Neural progenitor cell (in vitro differentiated cells): ENCODE results near the gene MYH9. TPM values are rescaled to one million over a fixed set of nuclear protein-coding genes. Genes with fewer than 3 reads are reported as not detected.

Source experiments
- DNase-seq: peaks from one replicate; pipeline ENCODE4 v3.0.0-alpha.2; 2016; ENCODE audit warnings: low spot score
- H2AFZ ChIP-seq: fragments of 200-600 bp; sonication (generic); replicated peaks from 2 replicates; pipeline ENCODE4 v1.6.1; 2016; ENCODE audit warnings: antibody characterized with exemption
- H3F3A ChIP-seq: fragments of 200-600 bp; sonication (generic); 2 replicates; pipeline ENCODE4 v1.6.1; 2016; ENCODE audit warnings: antibody characterized with exemption, low read depth
- H3K27ac ChIP-seq: fragments of 200-600 bp; sonication (generic); 2 replicates; pipeline ENCODE4 v1.5.1; 2016; ENCODE audit warnings: mild to moderate bottlenecking
- H3K27me3 ChIP-seq: fragments of 200-600 bp; sonication (generic); 2 replicates; pipeline ENCODE4 v1.6.1; 2016; ENCODE audit warnings: mild to moderate bottlenecking, moderate library complexity
- H3K36me3 ChIP-seq: fragments of 200-600 bp; sonication (generic); 2 replicates; pipeline ENCODE4 v1.5.1; 2016
- H3K4me1 ChIP-seq: fragments of 200-600 bp; sonication (generic); 2 replicates; pipeline ENCODE4 v1.6.1; 2016; ENCODE audit warnings: mixed run types
- H3K4me2 ChIP-seq: fragments of 200-600 bp; sonication (generic); 2 replicates; pipeline ENCODE4 v1.6.1; 2016
- H3K4me3 ChIP-seq: fragments of 200-600 bp; sonication (generic); 2 replicates; pipeline ENCODE4 v1.5.1; 2016
- H3K79me2 ChIP-seq: fragments of 200-600 bp; sonication (generic); 2 replicates; pipeline ENCODE4 v1.6.1; 2016; ENCODE audit warnings: low read depth
- H3K9ac ChIP-seq: fragments of 200-600 bp; sonication (generic); 2 replicates; pipeline ENCODE4 v1.6.1; 2016
- H3K9me3 ChIP-seq: fragments of 200-600 bp; sonication (generic); 2 replicates; pipeline ENCODE4 v1.5.1; 2016; ENCODE audit warnings: low read depth
- H4K20me1 ChIP-seq: fragments of 200-600 bp; sonication (generic); 2 replicates; pipeline ENCODE4 v1.6.1; 2016; ENCODE audit warnings: low read depth
- H3K27ac Mint-ChIP-seq: 3 replicates; pipeline ENCODE4 v1.8.0; 2021; ENCODE audit warnings: mixed read lengths
- H3K27me3 Mint-ChIP-seq: 2 replicates; pipeline ENCODE4 v1.8.0; 2022; ENCODE audit warnings: low read depth, mild to moderate bottlenecking, inconsistent platforms, moderate library complexity, mixed read lengths; ENCODE audit not compliant: insufficient read depth
- H3K36me3 Mint-ChIP-seq: 3 replicates; pipeline ENCODE4 v1.8.0; 2021; ENCODE audit warnings: mixed read lengths
- H3K4me1 Mint-ChIP-seq: 3 replicates; pipeline ENCODE4 v1.8.0; 2021; ENCODE audit warnings: mixed read lengths
- H3K4me3 Mint-ChIP-seq: 3 replicates; pipeline ENCODE4 v1.8.0; 2021; ENCODE audit warnings: mild to moderate bottlenecking, moderate library complexity, mixed read lengths
- H3K9me3 Mint-ChIP-seq: 3 replicates; pipeline ENCODE4 v1.8.0; 2020; ENCODE audit warnings: mixed read lengths
- EZH2 ChIP-seq: fragments of 200-600 bp; sonication (generic); IDR thresholded peaks from 2 replicates; pipeline ENCODE4 v1.6.1; 2017; ENCODE audit warnings: antibody characterized with exemption, mild to moderate bottlenecking, moderate library complexity
- EZH2phosphoT487 ChIP-seq: fragments of 200-600 bp; sonication (generic); IDR thresholded peaks from 2 replicates; pipeline ENCODE4 v1.6.1; 2017; ENCODE audit warnings: antibody characterized with exemption
- total RNA-seq: library from RNA; depleted of rRNA; stranded (reverse); fragments of >200 nt; gene quantifications from 2 replicates; pipeline ENCODE4 v1.2.3, GENCODE V29; 2015; ENCODE audit warnings: low replicate concordance
- TF ChIP-seq, protein P1 (sequence below): fragments of 200-600 bp; sonication (generic); IDR thresholded peaks from 2 replicates; pipeline ENCODE4 v1.5.1; 2017; ENCODE audit warnings: antibody characterized with exemption, mild to moderate bottlenecking

Gene MYH9
- total RNA-seq, 1 donor from 2014 or later, result 77.2 TPM

DNA sequence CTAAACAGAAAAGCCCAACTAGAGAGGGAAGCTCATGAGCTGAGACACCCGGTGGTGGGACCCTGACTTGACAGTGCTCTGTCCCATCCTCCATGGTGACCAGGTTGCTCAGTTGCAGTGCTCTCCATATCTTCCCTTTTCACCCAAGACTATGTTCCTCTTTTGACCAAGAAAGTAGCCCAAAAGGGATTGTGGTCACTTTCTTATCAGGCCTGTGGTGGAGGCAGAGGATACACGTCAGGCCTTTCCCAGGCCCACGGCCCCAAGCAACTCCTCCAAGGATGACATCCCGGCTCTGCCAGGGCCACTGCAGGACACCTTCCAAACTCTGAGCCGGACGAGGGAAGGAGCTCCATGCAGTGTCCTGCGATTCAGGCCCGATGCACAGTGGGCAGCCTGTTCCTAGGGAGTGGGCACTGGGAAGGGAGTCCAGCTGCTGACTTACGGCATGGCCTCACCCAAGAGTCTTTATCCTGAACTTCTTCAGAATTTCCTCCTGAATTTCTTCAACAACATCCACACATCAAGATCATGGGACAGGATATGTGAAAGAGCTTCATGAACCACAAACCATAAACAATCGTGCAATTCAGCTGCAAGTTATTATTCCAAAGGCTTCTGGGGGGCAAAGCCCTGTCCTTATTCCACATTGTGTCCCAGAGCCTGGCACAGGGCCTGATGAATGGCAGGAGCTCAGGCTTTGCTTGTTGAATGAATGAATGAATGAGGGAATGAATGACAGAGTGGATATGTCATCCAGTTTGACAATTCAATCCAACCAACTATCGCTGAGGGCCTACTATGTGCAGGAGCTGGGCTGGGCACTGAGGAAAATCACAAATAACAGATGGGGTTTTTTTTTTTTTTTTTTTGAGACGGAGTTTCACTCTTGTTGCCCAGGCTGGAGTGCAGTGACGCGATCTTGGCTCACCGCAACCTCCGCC, 36.0 kb upstream of the MYH9 start:
- Mint-ChIP-seq H3K4me1 (peaks cover 18% of the 10 kb centered on the region), H3K9me3 (no peaks in the 10 kb centered on the region), H3K27ac (peak overlapping the region; percentile 19), H3K36me3 (no peaks in the 10 kb centered on the region), H3K4me3 (no peak overlapping the region), H3K27me3 (peaks cover 3% of the 10 kb centered on the region)
- Histone ChIP-seq H3K4me3 (no peak overlapping the region), H3K27me3 (no peaks in the 10 kb centered on the region), H4K20me1 (no peaks in the 10 kb centered on the region), H3K79me2 (no peaks in the 10 kb centered on the region), H3K9ac (no peak overlapping the region), H3K4me1 (peaks cover 14% of the 10 kb centered on the region), H3K27ac (no peak overlapping the region), H2AFZ (no peak overlapping the region), H3F3A (peaks cover 32% of the 10 kb centered on the region), H3K36me3 (no peaks in the 10 kb centered on the region), H3K9me3 (no peaks in the 10 kb centered on the region), H3K4me2 (no peak overlapping the region)
- DNase-seq, result no peak
- TF ChIP-seq EZH2phosphoT487, result no peak

GRCh38 chr22:36422287-36423014, 34.7 kb upstream of the MYH9 start:
- Histone ChIP-seq H3F3A (peaks cover 32% of the 10 kb centered on the region), H3K9ac (no peak overlapping the region), H3K4me1 (peaks cover 14% of the 10 kb centered on the region), H3K4me2 (no peak overlapping the region), H2AFZ (no peak overlapping the region), H3K36me3 (no peaks in the 10 kb centered on the region), H4K20me1 (no peaks in the 10 kb centered on the region), H3K27me3 (no peaks in the 10 kb centered on the region), H3K79me2 (no peaks in the 10 kb centered on the region), H3K4me3 (no peak overlapping the region), H3K9me3 (no peaks in the 10 kb centered on the region), H3K27ac (no peak overlapping the region)
- H3K4me3 Mint-ChIP-seq, result no peak overlapping the region
- DNase-seq, result no peak
- TF ChIP-seq EZH2phosphoT487 (no peak), EZH2 (no peak)
- TF ChIP-seq, protein P1, sequence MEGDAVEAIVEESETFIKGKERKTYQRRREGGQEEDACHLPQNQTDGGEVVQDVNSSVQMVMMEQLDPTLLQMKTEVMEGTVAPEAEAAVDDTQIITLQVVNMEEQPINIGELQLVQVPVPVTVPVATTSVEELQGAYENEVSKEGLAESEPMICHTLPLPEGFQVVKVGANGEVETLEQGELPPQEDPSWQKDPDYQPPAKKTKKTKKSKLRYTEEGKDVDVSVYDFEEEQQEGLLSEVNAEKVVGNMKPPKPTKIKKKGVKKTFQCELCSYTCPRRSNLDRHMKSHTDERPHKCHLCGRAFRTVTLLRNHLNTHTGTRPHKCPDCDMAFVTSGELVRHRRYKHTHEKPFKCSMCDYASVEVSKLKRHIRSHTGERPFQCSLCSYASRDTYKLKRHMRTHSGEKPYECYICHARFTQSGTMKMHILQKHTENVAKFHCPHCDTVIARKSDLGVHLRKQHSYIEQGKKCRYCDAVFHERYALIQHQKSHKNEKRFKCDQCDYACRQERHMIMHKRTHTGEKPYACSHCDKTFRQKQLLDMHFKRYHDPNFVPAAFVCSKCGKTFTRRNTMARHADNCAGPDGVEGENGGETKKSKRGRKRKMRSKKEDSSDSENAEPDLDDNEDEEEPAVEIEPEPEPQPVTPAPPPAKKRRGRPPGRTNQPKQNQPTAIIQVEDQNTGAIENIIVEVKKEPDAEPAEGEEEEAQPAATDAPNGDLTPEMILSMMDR, result no peak
- peaks cover 18% of the 10 kb centered on the region for H3K4me1 Mint-ChIP-seq
- H3K36me3 Mint-ChIP-seq, result no peaks in the 10 kb centered on the region
- peaks cover 3% of the 10 kb centered on the region for H3K27me3 Mint-ChIP-seq
- no peak overlapping the region for H3K27ac Mint-ChIP-seq
- H3K9me3 Mint-ChIP-seq, result no peaks in the 10 kb centered on the region

DNA sequence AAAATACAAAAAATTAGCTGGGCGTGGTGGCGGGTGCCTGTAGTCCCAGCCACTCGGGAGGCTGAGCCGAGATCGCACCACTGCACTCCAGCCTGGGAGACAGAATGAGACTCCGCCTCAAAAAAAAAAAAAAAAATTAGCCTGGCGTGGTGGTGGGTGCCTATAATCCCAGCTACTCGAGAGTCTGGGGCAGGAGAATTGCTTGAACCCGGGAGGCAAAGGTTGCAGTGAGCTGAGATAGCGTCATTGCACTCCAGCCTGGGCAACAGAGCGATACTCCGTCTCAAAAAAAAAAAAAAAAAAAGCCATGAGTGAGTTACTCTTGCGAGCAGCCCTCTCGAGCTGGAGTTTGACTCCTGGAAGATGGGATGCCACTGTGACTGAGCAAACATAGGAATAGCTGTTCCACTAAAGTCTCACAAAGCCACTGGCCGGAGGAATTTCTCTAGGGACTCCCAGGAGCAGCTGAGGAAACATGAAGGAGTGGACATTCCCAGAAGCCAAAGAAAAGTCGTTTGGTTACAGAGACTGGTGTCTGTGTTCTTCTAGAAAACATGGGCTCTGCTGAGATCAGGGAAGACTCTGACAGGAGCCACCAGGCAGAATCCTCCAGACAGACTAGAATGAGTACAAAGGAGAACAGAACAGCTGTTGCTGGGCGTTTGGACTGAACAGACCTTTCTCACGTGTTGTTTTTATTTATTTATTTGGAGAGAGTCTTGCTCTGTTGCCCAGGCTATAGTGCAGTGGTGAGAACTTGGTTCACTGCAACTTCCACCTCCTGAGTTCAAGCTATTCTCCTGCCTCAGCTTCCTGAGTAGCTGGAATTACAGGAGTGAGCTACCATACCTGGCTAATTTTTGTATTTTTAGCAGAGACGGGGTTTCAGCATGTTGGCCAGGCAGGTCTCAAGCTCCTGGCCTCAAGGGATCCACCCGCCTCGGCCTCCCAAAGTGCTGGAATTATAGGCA, 32.4 kb upstream of the MYH9 start:
- Histone ChIP-seq H3K4me3 (no peak overlapping the region), H3K36me3 (no peaks in the 10 kb centered on the region), H3K27me3 (no peaks in the 10 kb centered on the region), H3K9me3 (no peaks in the 10 kb centered on the region), H4K20me1 (no peaks in the 10 kb centered on the region), H2AFZ (no peak overlapping the region), H3K27ac (no peak overlapping the region), H3K79me2 (no peaks in the 10 kb centered on the region), H3K4me2 (no peak overlapping the region), H3K4me1 (peaks cover 5% of the 10 kb centered on the region), H3K9ac (no peak overlapping the region), H3F3A (peaks cover 9% of the 10 kb centered on the region)
- Mint-ChIP-seq H3K27ac (peak overlapping the region; percentile 29), H3K27me3 (peaks cover 3% of the 10 kb centered on the region), H3K4me1 (peaks cover 7% of the 10 kb centered on the region), H3K4me3 (no peak overlapping the region), H3K36me3 (no peaks in the 10 kb centered on the region), H3K9me3 (no peaks in the 10 kb centered on the region)
- DNase-seq, result no peak
- TF ChIP-seq, protein P1, result no peak
